Dendritic cell treated with granulocyte-macrophage colony-stimulating factor and Interleukin-4, amounts not matched to agents 40 ng/mL and 50 ng/mL, for 4 days (primary cell): Measurements from ENCODE around the gene COBL.

Source experiments
- H3K27ac Mint-ChIP-seq: one replicate; pipeline ENCODE4 v1.8.0; 2022; ENCODE audit warnings: mild to moderate bottlenecking, mixed read lengths
- H3K27me3 Mint-ChIP-seq: one replicate; pipeline ENCODE4 v1.8.0; 2022; ENCODE audit warnings: mild to moderate bottlenecking, mixed read lengths
- H3K36me3 Mint-ChIP-seq: one replicate; pipeline ENCODE4 v1.8.0; 2022; ENCODE audit warnings: low read depth, mixed read lengths
- H3K4me1 Mint-ChIP-seq: one replicate; pipeline ENCODE4 v1.8.0; 2022; ENCODE audit warnings: low read depth, mixed read lengths
- H3K4me3 Mint-ChIP-seq: one replicate; pipeline ENCODE4 v1.8.0; 2022; ENCODE audit warnings: mild to moderate bottlenecking, moderate library complexity, mixed read lengths
- H3K9me3 Mint-ChIP-seq: one replicate; pipeline ENCODE4 v1.8.0; 2022; ENCODE audit warnings: mixed read lengths
- intact Hi-C: fragments of 100-400 bp; cut with micrococcal nuclease; formaldehyde crosslinking; loops from one replicate; pipeline ENCODE4 v1.15.0; 2022

COBL gene

DNA sequence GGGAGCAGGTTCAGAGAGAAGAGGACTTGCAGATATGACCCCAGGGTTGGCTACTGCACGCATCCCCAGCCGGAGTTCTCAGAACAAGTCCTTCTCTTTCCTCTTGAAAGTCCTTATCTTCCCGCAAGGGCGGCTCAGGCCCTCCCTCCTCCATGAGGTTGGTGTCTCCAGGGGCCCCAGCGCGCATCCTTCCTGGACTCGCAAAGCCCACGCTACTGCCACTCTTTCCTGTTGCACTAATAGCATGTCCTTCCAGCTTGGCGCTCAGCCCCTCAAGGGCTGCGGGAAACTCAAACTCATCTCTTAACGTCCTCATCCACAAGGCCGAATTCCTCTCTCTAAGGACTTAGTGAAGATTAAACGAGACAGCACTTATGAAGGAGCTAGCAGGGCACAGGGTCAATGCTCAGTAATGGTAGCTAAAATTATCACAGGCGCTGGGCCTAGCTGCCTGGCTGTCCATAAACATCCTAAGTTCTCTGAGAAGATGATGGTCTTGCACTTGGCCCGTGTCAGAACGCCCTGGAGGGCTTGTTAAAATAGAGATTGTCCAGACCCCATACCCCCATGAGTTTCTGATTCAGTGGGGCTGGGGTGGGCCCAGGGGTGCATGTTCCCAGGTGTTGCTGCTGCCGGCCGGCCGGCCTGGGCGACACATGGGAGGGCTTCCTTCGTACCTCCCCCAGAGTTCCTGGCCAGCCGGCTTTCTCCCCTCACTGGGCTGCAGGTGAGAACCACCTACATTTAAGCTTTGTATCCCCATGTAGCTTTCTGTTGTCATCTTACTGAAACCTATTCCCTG lies 261.4 kb downstream of the COBL start:
- no peaks in the 10 kb centered on the region for H3K27me3 Mint-ChIP-seq
- no peak overlapping the region for H3K27ac Mint-ChIP-seq
- no peaks in the 10 kb centered on the region for H3K4me1 Mint-ChIP-seq
- H3K36me3 Mint-ChIP-seq = no peaks in the 10 kb centered on the region
- intact Hi-C loops = no loop called here
- H3K4me3 Mint-ChIP-seq = no peak overlapping the region
- no peaks in the 10 kb centered on the region for H3K9me3 Mint-ChIP-seq

DNA sequence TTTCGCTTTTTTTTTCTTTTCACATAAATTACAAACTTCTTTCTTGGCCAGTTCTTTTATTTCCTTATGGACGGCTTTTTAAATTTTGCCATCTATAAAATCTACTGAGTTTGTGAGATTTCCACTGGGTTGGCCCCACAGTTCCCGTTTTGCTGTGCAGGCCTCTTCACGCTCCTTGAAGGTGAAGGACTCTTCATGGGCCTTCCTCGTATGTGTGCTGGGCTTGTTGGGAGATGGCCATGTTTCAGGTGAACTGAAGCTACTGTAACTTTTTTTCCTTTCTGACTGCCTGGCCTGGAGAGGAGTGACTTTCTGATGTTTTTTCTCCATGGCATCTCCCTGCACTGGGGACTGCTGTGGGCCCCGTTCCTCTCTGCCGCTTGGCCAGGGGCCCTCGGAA lies 262.4 kb downstream of the COBL start:
- peaks cover 1% of the 10 kb centered on the region for H3K27me3 Mint-ChIP-seq
- H3K4me1 Mint-ChIP-seq = no peaks in the 10 kb centered on the region
- H3K27ac Mint-ChIP-seq = no peak overlapping the region
- H3K9me3 Mint-ChIP-seq = no peaks in the 10 kb centered on the region
- no peaks in the 10 kb centered on the region for H3K36me3 Mint-ChIP-seq
- intact Hi-C loops = no loop called here
- no peak overlapping the region for H3K4me3 Mint-ChIP-seq

DNA sequence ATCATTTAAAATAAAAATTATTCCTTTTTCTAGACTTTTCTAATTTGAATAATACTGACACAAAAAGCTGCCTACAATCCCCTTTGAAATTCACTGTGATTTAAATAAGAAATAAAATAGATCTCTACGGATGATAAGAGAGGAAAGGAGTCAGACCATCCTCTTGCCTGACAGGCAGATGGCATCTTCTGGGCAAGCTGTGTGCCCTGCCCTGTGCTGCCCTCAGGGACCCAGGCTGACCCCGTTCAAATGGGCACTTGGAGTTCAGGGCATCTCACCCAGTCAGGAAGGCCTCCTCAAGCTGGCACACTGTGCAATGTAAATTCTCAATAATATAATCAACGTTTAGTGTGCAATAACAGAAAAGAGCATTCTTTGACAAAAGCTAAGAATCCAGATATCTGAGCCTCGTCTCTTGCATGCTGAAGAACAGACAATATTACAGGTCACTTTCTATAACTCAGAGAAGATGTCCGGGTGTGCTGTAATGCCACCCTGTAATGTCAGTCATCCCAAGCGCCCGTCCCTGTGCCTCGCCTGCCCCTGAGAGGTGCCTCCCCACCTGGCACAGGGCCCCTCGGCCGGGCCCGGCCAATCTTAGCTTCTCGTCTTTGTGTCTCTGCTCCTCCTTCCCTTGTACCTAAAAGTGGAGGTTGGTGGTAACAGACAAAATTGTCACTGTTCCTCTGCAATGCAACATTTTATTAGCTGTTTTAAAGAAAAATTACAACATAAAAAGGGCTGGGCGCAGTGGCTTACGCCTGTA lies 263.3 kb downstream of the COBL start:
- no peaks in the 10 kb centered on the region for H3K9me3 Mint-ChIP-seq
- no peaks in the 10 kb centered on the region for H3K36me3 Mint-ChIP-seq
- no peaks in the 10 kb centered on the region for H3K4me1 Mint-ChIP-seq
- peaks cover 1% of the 10 kb centered on the region for H3K27me3 Mint-ChIP-seq
- no peak overlapping the region for H3K4me3 Mint-ChIP-seq
- intact Hi-C loops = no loop called here
- H3K27ac Mint-ChIP-seq = no peak overlapping the region

DNA sequence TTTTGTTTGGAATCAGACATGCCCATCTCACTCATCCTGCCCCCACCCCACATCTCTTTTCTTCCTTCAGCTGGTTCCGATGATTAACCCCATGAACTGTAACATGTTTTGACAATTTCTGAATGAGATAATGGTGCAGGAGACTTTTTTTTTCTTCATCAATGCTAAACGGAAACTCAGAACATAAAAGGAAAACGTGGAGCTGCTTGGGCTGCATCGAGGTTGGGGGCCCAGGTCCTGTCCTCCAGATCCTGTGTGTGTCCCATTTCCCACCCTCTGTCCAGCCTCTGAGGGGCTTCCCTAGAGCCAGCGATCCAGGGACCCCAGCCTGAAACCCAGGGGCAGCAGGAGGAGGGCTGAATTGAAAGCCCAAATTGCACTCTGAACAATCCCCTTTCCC lies 270.1 kb downstream of the COBL start:
- Mint-ChIP-seq H3K36me3 (no peaks in the 10 kb centered on the region), H3K9me3 (no peaks in the 10 kb centered on the region), H3K4me1 (no peaks in the 10 kb centered on the region), H3K27me3 (peaks cover 1% of the 10 kb centered on the region), H3K27ac (no peak overlapping the region), H3K4me3 (no peak overlapping the region)
- intact Hi-C loops = no loop called here

DNA sequence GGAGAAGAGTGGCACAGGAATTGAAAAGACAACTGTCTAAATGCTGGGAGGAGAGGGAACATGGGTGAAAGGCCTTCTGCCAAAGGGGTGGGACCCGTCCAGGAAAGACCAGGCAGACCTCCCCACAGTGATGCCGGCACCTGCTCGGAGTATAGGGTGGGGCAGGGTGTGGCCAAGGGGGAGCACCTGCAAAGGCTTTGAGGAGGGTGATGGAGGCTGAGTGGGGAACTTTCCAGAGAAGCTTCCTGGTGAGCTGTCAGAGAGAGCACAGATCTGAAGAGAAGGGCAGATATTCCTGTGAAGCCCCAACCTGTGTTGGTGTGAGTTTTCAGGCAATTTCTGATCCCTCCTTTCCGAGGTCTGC lies 270.5 kb downstream of the COBL start:
- Mint-ChIP-seq H3K36me3 (no peaks in the 10 kb centered on the region), H3K4me1 (no peaks in the 10 kb centered on the region), H3K4me3 (no peak overlapping the region), H3K27ac (no peak overlapping the region), H3K27me3 (peaks cover 1% of the 10 kb centered on the region), H3K9me3 (no peaks in the 10 kb centered on the region)
- intact Hi-C loops = no loop called here

DNA sequence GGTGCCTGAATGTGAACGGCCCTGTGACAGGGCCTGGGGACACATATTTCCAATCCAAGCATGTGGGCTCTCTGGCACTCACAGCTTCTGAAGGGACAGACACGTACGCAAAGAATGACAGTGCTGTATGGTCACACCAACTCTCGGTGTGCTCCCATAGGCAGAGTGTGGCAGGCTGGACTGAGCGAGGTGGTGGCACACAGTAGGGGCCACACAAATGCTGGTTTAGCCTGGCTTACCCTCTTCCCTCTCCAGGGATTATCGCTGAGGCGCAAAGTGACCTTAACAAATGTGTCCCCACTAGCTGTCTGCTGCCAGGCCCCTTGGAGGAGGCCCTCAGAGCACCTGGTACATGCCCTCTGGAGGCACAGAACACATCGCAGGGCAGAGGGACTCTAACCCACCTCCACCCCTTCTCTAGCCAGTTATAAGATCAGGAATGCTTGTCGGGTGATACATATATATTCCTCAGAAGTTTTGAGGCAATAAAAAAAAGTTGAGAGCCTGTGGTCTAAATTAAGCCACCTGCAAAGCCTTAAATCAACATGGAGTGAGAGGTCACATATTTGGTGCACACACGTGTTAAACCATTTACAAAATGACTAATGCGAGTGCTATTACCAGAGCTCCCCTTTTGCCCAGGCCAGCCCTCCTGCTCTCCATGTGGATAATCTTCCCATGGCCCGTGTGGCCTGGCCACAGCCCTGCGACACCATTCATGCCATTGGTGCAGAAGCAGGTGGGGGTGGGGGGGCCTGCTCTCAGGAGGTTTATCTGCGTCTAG lies 271.1 kb downstream of the COBL start:
- Mint-ChIP-seq H3K4me1 (no peaks in the 10 kb centered on the region), H3K27me3 (peaks cover 1% of the 10 kb centered on the region), H3K4me3 (no peak overlapping the region), H3K9me3 (no peaks in the 10 kb centered on the region), H3K36me3 (no peaks in the 10 kb centered on the region), H3K27ac (no peak overlapping the region)
- intact Hi-C loops = no loop called here

DNA sequence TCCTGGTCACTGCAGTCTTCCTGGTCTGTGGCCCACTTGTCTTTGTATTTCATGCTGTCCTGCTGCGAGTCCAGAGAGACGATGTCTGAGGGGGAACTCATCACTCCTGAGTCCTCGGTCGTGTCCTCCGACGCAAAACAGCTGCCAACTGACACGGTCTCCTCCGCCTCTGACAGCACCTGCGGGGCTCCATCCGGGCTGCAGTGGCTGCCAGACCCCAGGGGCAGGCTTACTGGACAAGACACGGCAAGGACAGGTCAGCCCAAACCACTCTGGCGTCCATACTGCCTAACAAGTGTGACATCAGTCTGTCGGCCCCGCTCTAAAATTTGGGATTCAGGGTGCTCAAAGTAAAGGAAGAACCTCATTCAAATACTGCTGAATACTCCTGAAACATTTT lies 273.1 kb downstream of the COBL start:
- H3K27me3 Mint-ChIP-seq = no peaks in the 10 kb centered on the region
- H3K4me1 Mint-ChIP-seq = no peaks in the 10 kb centered on the region
- no peaks in the 10 kb centered on the region for H3K9me3 Mint-ChIP-seq
- H3K4me3 Mint-ChIP-seq = no peak overlapping the region
- H3K36me3 Mint-ChIP-seq = no peaks in the 10 kb centered on the region
- H3K27ac Mint-ChIP-seq = no peak overlapping the region
- intact Hi-C loops = no loop called here

DNA sequence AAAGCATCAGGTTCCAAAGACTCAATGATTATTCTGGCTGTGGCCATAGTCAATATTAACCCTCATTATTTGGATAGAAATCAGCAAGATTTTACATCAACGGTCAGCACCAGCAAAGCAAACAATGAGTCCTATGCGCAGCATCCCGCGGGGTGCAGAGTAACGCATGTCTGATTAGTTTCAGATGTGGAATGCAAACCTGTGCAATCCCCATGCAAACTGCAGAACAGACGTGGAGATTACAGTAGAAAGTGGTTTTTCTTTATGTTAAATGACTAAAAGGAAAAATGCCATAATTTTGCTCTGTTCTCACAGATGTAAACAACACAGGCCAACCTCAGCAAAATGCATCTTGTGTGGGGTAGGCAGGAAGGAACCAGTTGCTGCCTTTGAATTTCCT lies 275.8 kb downstream of the COBL start:
- no peak overlapping the region for H3K4me3 Mint-ChIP-seq
- intact Hi-C loops = no loop called here
- H3K9me3 Mint-ChIP-seq = no peaks in the 10 kb centered on the region
- no peaks in the 10 kb centered on the region for H3K36me3 Mint-ChIP-seq
- no peaks in the 10 kb centered on the region for H3K4me1 Mint-ChIP-seq
- no peak overlapping the region for H3K27ac Mint-ChIP-seq
- no peaks in the 10 kb centered on the region for H3K27me3 Mint-ChIP-seq

DNA sequence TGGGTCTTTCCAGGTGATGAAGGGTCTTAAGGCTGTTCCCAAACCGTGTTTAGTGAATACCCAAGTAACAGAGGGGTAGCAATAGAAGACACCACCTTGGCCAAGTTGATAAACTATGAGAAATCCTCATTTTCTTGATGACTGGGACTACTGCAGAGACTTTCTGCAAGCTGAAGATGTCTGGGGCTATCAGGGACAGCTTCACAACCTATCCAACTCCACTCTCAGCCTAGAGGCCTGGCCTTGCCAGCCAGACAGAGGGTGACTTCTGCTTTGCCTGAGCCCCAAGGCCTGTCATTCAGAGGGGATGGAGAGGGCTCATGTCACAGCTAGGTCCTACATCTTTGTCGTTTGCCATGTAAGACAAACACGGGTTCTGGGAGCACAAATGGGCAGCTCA lies 278.0 kb downstream of the COBL start:
- no peaks in the 10 kb centered on the region for H3K36me3 Mint-ChIP-seq
- H3K9me3 Mint-ChIP-seq = no peaks in the 10 kb centered on the region
- no peak overlapping the region for H3K4me3 Mint-ChIP-seq
- H3K27me3 Mint-ChIP-seq = no peaks in the 10 kb centered on the region
- H3K27ac Mint-ChIP-seq = no peak overlapping the region
- intact Hi-C loops = no loop called here
- H3K4me1 Mint-ChIP-seq = no peaks in the 10 kb centered on the region

DNA sequence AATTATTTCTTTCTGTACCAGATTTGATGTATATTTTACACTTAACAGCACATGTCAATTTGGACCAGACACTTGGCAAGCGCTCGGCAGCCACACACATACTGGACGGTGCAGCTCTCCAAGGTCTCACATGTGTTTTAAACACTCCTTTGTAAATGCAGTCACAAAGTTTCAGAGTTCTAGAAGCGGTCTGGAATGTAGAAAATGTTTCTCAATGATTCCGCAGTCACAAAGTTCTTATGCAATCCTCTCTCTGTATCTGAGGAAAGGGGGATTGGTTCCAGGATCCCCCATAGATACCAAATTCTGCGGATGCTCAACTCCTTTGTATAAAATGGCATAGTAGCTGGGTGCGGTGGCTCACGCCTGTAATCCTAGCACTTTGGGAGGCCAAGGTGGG lies 280.9 kb downstream of the COBL start:
- H3K27ac Mint-ChIP-seq = no peak overlapping the region
- intact Hi-C loops = no loop called here
- H3K4me3 Mint-ChIP-seq = no peak overlapping the region
- no peaks in the 10 kb centered on the region for H3K27me3 Mint-ChIP-seq
- no peaks in the 10 kb centered on the region for H3K9me3 Mint-ChIP-seq
- H3K4me1 Mint-ChIP-seq = no peaks in the 10 kb centered on the region
- no peaks in the 10 kb centered on the region for H3K36me3 Mint-ChIP-seq

DNA sequence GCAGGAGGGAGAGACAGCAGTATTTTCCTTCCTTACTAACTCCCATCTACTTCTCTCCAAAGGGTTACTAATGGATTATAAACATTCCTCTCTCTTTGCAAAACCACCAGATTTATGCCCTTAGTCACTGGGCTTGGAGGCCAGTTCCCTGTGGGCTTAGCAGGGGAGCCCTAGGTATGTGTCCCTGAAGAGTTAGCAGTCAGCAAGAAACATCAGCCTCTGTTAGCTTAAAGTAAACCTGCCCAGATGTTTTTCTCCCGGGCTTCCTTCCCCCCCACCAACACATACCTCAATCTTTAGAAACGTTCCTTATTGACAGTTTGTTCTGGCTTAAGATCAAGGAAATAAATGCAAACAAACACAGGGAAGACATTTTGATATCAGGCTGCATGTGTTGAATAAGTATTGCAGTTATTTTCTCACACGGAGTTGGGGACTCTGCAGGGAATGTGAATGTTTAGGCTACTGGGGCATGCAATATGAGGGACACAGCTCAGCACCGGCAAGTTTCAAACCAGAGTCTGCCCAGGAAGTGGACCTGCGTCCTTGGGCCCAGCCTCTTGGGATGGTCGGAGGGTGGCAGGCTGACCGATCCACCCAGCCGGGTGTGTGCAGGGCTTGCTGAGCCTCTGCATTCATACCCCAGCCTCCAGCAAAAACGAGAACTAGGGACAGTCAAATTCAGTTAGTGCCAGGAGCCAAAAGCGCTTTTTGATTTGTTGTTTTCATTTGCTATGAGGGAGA lies 281.9 kb downstream of the COBL start:
- Mint-ChIP-seq H3K4me1 (no peaks in the 10 kb centered on the region), H3K4me3 (no peak overlapping the region), H3K27me3 (no peaks in the 10 kb centered on the region), H3K36me3 (no peaks in the 10 kb centered on the region), H3K9me3 (no peaks in the 10 kb centered on the region), H3K27ac (no peak overlapping the region)
- intact Hi-C loops = no loop called here

DNA sequence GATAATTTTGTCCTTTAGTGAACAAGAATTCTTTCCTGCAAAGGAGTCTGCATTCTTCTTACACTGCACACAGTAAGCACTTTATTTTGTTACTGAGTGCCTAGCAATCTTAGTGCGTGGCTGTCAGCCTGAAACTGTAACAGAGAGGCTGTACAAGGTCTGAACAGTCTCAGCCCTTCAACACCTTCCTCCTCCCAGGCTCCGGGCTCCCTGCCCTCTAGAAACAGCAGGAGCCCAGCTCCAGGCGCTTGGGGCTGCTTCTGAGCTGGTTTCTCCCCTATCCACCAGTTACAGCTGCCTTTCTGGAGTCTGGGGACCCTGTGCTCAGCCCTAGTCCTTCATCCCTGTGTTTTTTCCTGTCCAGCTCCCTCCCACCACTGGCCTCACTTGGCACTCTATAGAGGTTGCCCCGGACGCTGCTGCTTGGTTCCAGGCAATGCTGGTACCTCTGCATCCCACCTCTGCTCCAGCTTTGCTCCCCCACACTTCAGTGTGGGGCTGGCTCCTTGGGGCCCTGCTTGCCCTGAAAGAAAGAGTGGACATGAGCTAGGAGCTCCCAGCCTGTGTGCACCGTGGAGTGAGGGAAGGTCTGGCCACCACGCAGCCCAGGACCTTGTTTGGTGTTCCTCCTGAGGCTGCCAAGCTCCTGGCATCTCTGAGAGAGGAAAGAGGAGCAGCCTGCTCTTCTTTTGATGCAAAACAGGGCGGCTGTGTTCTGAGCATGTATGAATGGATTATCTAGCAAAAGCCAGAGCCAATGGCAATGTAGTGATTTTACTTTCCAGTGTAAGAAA lies 282.7 kb downstream of the COBL start:
- H3K9me3 Mint-ChIP-seq = no peaks in the 10 kb centered on the region
- H3K27ac Mint-ChIP-seq = no peak overlapping the region
- no peaks in the 10 kb centered on the region for H3K36me3 Mint-ChIP-seq
- no peaks in the 10 kb centered on the region for H3K27me3 Mint-ChIP-seq
- no peak overlapping the region for H3K4me3 Mint-ChIP-seq
- intact Hi-C loops = no loop called here
- no peaks in the 10 kb centered on the region for H3K4me1 Mint-ChIP-seq

DNA sequence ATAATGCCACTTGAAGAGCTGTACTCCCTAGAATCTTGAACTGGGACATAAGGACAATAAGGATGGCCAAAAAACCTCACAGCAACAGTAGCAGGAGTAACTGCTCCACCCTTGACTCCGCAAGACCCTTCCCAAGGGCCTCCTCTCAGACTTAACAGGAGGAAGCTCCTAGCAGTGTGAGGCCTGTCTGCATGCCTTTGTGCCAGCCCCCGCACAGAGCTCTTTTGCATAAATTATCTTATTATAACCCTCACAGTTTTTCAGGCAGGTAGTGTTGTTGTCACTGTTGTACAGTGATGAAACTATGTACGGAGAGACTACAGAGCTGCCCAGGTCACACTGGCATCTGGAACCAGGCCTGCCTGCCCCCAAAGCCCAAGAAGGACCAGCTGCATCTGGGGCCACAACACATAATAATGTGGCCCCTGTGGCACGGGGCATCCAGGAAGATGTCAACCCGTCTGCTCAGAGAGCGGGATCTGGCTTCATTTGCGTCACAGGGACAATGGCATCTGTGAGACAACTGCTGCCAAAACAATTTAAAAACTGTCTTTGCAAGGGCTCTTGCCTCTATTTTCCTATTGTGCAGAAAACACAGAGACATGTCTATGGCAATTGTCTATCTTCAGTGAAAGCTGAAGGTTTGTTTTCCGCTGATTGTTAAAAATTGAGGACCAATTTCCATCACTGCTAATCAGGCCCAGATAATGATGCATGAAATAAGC lies 284.7 kb downstream of the COBL start:
- Mint-ChIP-seq H3K9me3 (no peaks in the 10 kb centered on the region), H3K27me3 (no peaks in the 10 kb centered on the region), H3K4me3 (no peak overlapping the region), H3K4me1 (no peaks in the 10 kb centered on the region), H3K36me3 (no peaks in the 10 kb centered on the region), H3K27ac (no peak overlapping the region)
- intact Hi-C loops = no loop called here
